ENCODE results near the gene TCOF1.

GRCh38 chr5:150402229-150402773, 44.8 kb downstream of the TCOF1 start:
- peak; percentile 89 for TF ChIP-seq POLR2A (IDR thresholded peaks at IDR 0.05; ENCODE audit: low read depth, low read length)
- peak; percentile 77; the same call in 1 of the 2 replicates for TF ChIP-seq POU2F2 (IDR thresholded peaks at IDR 0.05; ENCODE audit: low read depth, low read length)
- TF ChIP-seq POLR2AphosphoS5 (IDR thresholded peaks at IDR 0.05; ENCODE audit: low read depth, low read length): peak; percentile 86
- TF ChIP-seq TAF1 (IDR thresholded peaks at IDR 0.05; ENCODE audit: low read depth, low read length): peak; percentile 39; the same call in 1 of the 2 replicates
- no peak for TF ChIP-seq SPI1 (IDR thresholded peaks at IDR 0.05; ENCODE audit: low read depth, low read length)
- no peak for TF ChIP-seq PAX5 (IDR thresholded peaks at IDR 0.05; ENCODE audit: insufficient read depth, low read length, severe bottlenecking)

All from GM12891 (cell line).